ENCODE results near the gene CCDC85C. TPM values are rescaled to one million over a fixed set of nuclear protein-coding genes. Genes with fewer than 3 reads are reported as not detected.

The CCDC85C gene
- polyA plus RNA-seq, 1 of the 3 experiments (the other 2 are of a cell fraction) = 9.6 TPM

DNA sequence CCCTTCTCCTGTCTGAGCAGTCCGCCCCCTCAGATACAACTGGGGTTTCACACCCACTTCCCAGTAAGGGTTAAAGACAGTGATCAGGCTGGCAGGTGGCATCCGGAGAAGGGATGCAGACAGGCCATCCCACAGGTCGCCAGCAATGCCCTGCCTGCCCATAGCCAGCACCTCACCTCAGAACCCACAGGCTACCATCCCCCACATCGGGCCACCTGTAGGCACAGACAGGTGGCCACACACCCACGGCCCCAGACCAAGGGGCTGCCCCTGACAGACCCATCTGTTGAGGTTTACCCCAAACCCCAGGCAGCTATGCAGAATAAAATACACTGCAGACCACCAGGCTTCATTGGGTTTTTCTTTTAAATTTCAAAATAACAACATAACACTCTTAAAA is 65.3 kb downstream of the CCDC85C start:
- H3K9ac ChIP-seq = no peak overlapping the region
- POLR2A ChIA-PET = interaction anchor here (1.3 kb wide), 1 partner anchor 37 kb away, joined by 4 read pairs; no protein-coding TSS in a partner anchor
- H3K79me2 ChIP-seq (ENCODE audit: insufficient read depth) = peaks cover 88% of the 10 kb centered on the region
- H3K4me1 ChIP-seq (ENCODE audit: control insufficient read depth in 1 of 2, insufficient read depth in 2 of 2, low read depth in 1 of 2, low read length in 1 of 2) = peaks cover 34 to 79% of the 10 kb centered on the region in 2 experiments; a peak in 3 of 4 replicates
- CTCF ChIA-PET = interaction anchor here (0.6 to 3.1 kb wide), 9 partner anchors 11 to 392 kb away, joined by 3 to 14 read pairs (median 4); no protein-coding TSS in a partner anchor
- no peak overlapping the region for H3K4me3 ChIP-seq (ENCODE audit: low read depth in 2 of 2, low read length in 1 of 2)
- H4K20me1 ChIP-seq (ENCODE audit: insufficient read depth) = peaks cover 26% of the 10 kb centered on the region; the same call in 1 of the 2 replicates
- no peak overlapping the region for H2AFZ ChIP-seq (ENCODE audit: low read depth)
- H3F3A ChIP-seq (replicated peaks; ENCODE audit: insufficient read depth) = peaks cover 4% of the 10 kb centered on the region
- WGBS (ENCODE audit: low lambda C conversion rate) = 87% methylated on average over 3 of the region's 5 CpGs
- H3K4me2 ChIP-seq = peak overlapping the region; percentile 69; the same call in 1 of the 2 replicates
- no peaks in the 10 kb centered on the region for H3K9me3 ChIP-seq
- H3K27ac ChIP-seq (ENCODE audit: low read depth in 2 of 2, low read length in 1 of 2) = peak overlapping the region; percentile 62 to 67; a peak in 2 of 4 replicates
- DNase-seq = no peak
- TF ChIP-seq FOXJ3 (CRISPR knock-in tag; IDR thresholded peaks at IDR 0.05) (no peak), FOXM1 (IDR thresholded peaks at IDR 0.05; ENCODE audit: low read depth) (no peak), TEAD4 (IDR thresholded peaks at IDR 0.05; ENCODE audit: borderline replicate concordance, insufficient read depth) (no peak), MEF2A (IDR thresholded peaks at IDR 0.05; ENCODE audit: borderline replicate concordance, low read depth) (no peak), SIN3A (IDR thresholded peaks at IDR 0.05; ENCODE audit: borderline replicate concordance, low read depth, low read length) (no peak), NRF1 (IDR thresholded peaks at IDR 0.05; ENCODE audit: low read depth, low read length) (no peak), REST (IDR thresholded peaks at IDR 0.05; ENCODE audit: low read depth, low read length) (no peak), TCF12 (IDR thresholded peaks at IDR 0.05) (no peak), RCOR1 (IDR thresholded peaks at IDR 0.05; ENCODE audit: low read length) (no peak), EP300 (IDR thresholded peaks at IDR 0.05; ENCODE audit: borderline replicate concordance in 1 of 2, low read depth in 1 of 2, low read length in 1 of 2) (no peak)
- TF ChIP-seq, protein P1, sequence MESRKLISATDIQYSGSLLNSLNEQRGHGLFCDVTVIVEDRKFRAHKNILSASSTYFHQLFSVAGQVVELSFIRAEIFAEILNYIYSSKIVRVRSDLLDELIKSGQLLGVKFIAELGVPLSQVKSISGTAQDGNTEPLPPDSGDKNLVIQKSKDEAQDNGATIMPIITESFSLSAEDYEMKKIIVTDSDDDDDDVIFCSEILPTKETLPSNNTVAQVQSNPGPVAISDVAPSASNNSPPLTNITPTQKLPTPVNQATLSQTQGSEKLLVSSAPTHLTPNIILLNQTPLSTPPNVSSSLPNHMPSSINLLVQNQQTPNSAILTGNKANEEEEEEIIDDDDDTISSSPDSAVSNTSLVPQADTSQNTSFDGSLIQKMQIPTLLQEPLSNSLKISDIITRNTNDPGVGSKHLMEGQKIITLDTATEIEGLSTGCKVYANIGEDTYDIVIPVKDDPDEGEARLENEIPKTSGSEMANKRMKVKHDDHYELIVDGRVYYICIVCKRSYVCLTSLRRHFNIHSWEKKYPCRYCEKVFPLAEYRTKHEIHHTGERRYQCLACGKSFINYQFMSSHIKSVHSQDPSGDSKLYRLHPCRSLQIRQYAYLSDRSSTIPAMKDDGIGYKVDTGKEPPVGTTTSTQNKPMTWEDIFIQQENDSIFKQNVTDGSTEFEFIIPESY (IDR thresholded peaks at IDR 0.05; ENCODE audit: borderline replicate concordance, low read depth) = no peak
- TF ChIP-seq, protein P2, sequence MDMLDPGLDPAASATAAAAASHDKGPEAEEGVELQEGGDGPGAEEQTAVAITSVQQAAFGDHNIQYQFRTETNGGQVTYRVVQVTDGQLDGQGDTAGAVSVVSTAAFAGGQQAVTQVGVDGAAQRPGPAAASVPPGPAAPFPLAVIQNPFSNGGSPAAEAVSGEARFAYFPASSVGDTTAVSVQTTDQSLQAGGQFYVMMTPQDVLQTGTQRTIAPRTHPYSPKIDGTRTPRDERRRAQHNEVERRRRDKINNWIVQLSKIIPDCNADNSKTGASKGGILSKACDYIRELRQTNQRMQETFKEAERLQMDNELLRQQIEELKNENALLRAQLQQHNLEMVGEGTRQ (IDR thresholded peaks at IDR 0.05; ENCODE audit: borderline replicate concordance, low read depth, low read length) = no peak
- TF ChIP-seq, protein P3, sequence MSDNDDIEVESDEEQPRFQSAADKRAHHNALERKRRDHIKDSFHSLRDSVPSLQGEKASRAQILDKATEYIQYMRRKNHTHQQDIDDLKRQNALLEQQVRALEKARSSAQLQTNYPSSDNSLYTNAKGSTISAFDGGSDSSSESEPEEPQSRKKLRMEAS (IDR thresholded peaks at IDR 0.05; ENCODE audit: low read depth) = no peak
- TF ChIP-seq, protein P4, sequence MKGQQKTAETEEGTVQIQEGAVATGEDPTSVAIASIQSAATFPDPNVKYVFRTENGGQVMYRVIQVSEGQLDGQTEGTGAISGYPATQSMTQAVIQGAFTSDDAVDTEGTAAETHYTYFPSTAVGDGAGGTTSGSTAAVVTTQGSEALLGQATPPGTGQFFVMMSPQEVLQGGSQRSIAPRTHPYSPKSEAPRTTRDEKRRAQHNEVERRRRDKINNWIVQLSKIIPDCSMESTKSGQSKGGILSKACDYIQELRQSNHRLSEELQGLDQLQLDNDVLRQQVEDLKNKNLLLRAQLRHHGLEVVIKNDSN (IDR thresholded peaks at IDR 0.05; ENCODE audit: borderline replicate concordance, low read depth) = no peak
- H3K27me3 ChIP-seq (ENCODE audit: insufficient read depth) = no peaks in the 10 kb centered on the region
- no peaks in the 10 kb centered on the region for H3K36me3 ChIP-seq (replicated peaks in 1 of 2; ENCODE audit: control insufficient read depth in 1 of 2, insufficient read depth in 2 of 2, low read length in 1 of 2)
- no peaks in the 10 kb centered on the region for H3K9me2 ChIP-seq
